Measurements from ENCODE around the gene JADE1.

JADE1 gene

DNA sequence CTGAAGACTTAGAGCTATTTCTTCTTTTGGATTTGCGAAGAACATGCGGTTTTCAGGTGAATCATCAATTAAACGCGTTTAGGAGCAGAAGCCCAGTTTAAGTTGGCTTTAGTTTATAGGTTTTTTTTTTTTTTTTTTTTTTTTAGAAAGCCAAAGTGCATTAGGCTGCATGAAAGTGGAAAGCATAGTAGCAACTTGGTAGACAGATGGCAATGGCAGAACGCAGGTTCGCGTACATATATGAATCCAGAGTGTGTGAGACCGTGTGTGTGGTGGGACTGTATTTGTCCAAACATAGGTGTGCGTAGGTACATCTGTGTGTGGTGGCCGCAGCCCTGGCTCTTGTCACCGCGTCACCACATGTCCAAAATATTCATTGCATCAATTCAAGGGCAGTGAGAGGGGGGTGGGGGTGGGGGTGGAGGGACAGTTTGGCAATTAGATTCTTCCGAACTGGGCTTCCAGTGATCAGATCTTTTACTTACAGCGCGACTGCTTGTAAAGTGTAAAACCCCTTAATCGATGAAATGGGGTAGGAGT lies 901 bp downstream of the JADE1 start:
- TF ChIP-seq, protein P1, sequence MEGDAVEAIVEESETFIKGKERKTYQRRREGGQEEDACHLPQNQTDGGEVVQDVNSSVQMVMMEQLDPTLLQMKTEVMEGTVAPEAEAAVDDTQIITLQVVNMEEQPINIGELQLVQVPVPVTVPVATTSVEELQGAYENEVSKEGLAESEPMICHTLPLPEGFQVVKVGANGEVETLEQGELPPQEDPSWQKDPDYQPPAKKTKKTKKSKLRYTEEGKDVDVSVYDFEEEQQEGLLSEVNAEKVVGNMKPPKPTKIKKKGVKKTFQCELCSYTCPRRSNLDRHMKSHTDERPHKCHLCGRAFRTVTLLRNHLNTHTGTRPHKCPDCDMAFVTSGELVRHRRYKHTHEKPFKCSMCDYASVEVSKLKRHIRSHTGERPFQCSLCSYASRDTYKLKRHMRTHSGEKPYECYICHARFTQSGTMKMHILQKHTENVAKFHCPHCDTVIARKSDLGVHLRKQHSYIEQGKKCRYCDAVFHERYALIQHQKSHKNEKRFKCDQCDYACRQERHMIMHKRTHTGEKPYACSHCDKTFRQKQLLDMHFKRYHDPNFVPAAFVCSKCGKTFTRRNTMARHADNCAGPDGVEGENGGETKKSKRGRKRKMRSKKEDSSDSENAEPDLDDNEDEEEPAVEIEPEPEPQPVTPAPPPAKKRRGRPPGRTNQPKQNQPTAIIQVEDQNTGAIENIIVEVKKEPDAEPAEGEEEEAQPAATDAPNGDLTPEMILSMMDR (IDR thresholded peaks at IDR 0.05; ENCODE audit: control insufficient read depth, extremely low read depth, insufficient read depth): no peak
- H3K4me3 ChIP-seq (ENCODE audit: low read depth, low read length): peak overlapping the region; percentile 80
- no peak for DNase-seq (ENCODE audit: low read depth)

DNA sequence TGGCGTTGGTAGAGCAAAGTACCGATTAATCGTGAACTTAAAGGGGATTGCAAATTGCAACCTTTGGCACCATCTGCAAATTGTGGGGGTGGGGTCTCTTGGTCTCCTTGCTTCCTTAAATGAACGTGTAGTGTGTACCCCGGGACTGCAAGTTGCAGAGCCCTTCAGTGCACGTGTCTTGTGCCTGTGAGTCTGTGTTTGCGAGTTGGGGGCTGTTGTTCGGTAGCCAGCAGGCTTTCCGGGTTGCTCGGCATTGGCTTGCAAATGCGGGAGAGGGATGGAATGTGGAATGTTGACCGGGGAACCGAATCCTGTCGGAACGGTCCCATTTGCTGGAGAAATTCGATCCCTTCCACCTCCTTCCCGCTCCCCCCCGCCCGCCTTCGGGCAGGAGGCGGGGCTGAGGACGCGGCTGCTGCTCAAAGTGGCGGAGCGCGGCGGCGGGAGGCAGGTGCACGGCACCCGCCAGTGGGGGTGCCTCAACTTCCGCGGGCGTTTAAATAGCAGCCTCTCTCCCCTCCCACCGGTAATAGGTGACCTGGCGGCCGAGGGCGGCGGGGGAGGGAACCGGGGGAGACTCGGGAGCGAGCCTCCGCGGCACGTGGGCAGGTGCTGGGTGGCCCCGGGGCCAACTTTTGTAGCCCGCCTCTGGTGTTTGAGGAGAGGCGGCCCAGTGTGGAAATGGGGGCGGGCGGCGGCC lies 1.5 kb downstream of the JADE1 start:
- DNase-seq (ENCODE audit: low read depth): no peak

DNA sequence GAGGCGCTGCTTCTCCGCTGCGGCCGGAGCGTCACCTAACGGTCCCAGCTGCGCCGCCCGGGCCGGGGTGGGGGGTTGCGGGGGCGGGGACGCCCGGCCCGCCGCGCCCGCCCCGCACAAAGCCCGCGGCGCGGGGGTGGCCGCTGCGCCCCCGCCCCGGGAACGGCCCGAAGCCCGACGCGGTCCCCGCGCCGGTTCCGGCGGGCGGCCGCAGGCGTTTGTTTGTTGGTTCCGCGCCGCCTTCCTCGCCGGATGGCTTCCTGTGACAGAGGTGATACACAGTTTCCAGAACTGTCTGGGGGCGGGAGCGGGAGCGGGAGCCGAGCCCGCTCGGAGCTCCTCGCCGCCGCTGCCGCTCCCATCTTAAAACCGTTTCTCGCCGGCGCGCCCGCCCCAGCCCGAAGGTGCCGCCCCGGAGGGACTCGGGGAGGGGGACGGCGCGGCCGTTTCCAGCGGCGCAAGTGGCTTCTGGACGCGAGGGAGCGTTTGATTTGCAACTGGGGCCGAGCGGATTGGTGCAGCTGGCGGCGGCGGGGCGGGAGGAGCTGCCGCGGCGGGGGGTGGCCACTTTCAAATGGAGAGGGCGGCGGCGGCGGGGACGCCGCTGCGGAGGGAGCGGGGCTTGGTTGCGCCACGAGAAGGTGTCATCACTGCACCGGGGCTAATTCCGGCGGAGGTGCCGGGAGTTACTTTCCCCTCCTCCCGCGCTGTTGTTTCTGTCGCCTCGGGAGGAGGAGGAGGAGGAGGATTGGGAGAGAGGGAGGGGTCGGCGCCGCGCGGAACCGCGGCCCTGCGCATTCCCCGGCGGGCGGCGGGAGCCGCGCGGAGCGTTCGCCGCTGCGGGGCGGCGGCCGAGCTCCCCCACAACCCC lies 2.3 kb downstream of the JADE1 start:
- H3K4me3 ChIP-seq (ENCODE audit: low read depth, low read length): peak overlapping the region; percentile 80
- TF ChIP-seq, protein P1 (IDR thresholded peaks at IDR 0.05; ENCODE audit: control insufficient read depth, extremely low read depth, insufficient read depth): no peak
- no peak for DNase-seq (ENCODE audit: low read depth)

More for the DNA sequence above, 1.5 kb downstream of the JADE1 start:
- H3K4me3 ChIP-seq (ENCODE audit: low read depth, low read length): peak overlapping the region; percentile 80
- TF ChIP-seq, protein P1 (IDR thresholded peaks at IDR 0.05; ENCODE audit: control insufficient read depth, extremely low read depth, insufficient read depth): no peak

DNA sequence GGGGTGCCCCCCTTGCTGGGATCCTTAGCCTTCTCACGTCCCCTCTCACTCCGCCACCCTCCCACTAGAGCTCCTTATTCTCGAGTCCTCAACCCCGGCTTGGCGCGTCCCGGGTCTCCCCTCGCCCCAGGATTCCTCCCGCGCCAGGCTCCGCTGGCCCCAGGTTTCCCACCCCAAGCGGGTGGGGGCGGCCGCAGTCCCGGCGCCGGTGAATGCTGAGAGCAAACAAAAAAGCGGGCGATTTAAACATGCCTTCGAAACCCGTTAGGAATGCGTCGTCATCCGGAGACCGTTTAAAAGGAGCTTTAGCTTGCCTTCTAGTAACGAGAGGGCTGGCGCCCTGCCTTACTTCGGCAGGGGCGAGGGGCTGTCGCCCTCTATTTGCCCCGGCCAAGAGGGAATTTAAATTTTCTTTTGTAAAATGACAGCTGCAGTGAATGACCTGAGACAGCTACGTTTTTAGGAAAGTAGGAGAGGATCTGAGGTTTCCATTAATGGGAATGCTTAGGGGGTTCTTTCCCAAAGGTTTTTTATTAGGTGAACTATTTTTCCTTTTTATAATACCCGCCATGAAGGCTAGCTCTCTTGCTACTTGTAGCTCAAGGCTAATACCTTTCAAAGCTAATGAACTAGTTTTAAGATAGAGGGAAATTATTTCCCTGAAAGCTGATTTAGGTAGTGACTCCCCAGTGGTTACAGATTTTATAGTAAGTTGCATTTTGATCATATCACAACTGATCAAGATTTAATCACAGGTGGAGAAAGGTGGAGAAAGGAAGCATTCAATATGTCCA lies 3.1 kb downstream of the JADE1 start:
- DNase-seq (ENCODE audit: low read depth): no peak
- TF ChIP-seq, protein P1 (IDR thresholded peaks at IDR 0.05; ENCODE audit: control insufficient read depth, extremely low read depth, insufficient read depth): no peak
- H3K4me3 ChIP-seq (ENCODE audit: low read depth, low read length): peak overlapping the region; percentile 80

DNA sequence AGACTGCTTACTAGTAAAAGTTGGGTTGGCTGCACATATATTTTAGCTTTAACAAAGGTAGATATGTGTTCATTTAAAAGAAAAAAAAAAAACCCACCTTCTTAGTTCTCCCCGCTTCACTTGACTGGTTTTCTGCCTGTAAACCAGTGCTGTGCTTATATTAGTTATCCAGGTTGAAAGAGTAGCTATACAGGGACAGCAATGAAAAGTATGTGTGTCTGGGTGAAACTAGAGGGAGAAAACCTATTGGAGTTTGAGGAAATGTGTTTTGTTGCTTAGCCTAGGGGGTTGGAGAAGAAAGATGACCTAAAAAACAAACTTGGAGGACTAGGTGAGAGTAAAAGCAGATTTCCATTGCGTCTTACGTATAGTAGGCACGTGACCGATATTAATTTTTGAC lies 4.5 kb downstream of the JADE1 start:
- DNase-seq (ENCODE audit: low read depth): no peak
- H3K4me3 ChIP-seq (ENCODE audit: low read depth, low read length): no peak overlapping the region
- TF ChIP-seq, protein P1 (IDR thresholded peaks at IDR 0.05; ENCODE audit: control insufficient read depth, extremely low read depth, insufficient read depth): no peak

DNA sequence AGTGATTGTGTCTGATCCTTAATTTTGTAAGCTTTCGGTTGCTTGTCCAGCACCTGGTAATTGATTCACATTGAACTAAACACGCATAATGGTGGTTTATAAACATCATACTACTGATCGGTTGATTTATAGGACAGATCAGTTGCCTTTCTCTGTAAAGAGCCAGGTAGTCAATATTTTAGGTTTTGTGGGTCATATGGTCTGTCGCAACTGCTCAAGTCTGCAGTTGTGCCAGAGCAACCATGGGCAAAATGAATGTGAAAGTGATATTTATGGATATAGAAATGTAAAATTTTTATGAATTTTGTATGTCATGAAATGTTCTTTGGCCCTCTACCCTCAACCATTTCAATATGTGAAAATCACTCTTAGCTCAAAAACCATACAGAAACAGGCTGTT lies 8.9 kb downstream of the JADE1 start:
- TF ChIP-seq, protein P1 (IDR thresholded peaks at IDR 0.05; ENCODE audit: control insufficient read depth, extremely low read depth, insufficient read depth): no peak
- H3K4me3 ChIP-seq (ENCODE audit: low read depth, low read length): no peak overlapping the region
- DNase-seq (ENCODE audit: low read depth): no peak
